ENCODE measurements around the gene NPR3. TPM values are rescaled to one million over a fixed set of nuclear protein-coding genes. Genes with fewer than 3 reads are reported as not detected.
"Not testable (repeated sequence)": the region's sequence is repeated elsewhere in the genome, so short reads cannot be mapped to it uniquely, and the experiment has no call there.

The NPR3 gene
- total and polyA plus RNA-seq, 7 donors = 0.23 to 17.6 (median 5.0) TPM

DNA sequence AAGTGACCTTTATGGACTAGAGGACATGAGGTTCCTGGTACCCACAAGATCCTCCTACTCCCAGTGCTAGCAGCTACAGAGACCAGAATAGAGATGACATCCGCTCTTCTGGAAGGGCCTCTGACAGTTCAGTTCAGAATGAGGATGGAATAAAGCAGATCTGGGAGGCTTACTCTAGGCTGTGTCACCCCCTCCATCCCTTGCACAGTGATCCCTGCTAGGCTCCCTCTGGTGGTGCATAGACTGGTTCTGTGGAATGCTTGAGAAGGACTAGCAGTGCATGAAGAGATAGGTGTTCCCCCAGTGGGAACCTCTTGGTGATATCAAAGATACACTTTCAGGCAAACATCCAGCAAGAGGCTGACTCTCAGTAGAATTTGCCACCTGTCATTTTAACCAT is 83.0 kb downstream of the NPR3 start:
- intact Hi-C loops (cut with DNase I) = no loop called here
- Histone ChIP-seq H3K9me3 (no peaks in the 10 kb centered on the region), H3K36me3 (no peaks in the 10 kb centered on the region), H3K27ac (no peak overlapping the region), H3K4me1 (peaks cover 0 to 14% (median 9%) of the 10 kb centered on the region in 4 donors), H3K27me3 (no peaks in the 10 kb centered on the region), H3K4me3 (no peak overlapping the region)
- TF ChIP-seq, protein P1, sequence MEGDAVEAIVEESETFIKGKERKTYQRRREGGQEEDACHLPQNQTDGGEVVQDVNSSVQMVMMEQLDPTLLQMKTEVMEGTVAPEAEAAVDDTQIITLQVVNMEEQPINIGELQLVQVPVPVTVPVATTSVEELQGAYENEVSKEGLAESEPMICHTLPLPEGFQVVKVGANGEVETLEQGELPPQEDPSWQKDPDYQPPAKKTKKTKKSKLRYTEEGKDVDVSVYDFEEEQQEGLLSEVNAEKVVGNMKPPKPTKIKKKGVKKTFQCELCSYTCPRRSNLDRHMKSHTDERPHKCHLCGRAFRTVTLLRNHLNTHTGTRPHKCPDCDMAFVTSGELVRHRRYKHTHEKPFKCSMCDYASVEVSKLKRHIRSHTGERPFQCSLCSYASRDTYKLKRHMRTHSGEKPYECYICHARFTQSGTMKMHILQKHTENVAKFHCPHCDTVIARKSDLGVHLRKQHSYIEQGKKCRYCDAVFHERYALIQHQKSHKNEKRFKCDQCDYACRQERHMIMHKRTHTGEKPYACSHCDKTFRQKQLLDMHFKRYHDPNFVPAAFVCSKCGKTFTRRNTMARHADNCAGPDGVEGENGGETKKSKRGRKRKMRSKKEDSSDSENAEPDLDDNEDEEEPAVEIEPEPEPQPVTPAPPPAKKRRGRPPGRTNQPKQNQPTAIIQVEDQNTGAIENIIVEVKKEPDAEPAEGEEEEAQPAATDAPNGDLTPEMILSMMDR (IDR thresholded peaks at IDR 0.05) = no peak
- TF ChIP-seq EP300 (IDR thresholded peaks at IDR 0.05) (no peak), POLR2AphosphoS5 (IDR thresholded peaks at IDR 0.05) (no peak)
- no peak for DNase-seq
- WGBS, 2 donors = 92 to 97% methylated on average over 1 of the region's 1 CpG

DNA sequence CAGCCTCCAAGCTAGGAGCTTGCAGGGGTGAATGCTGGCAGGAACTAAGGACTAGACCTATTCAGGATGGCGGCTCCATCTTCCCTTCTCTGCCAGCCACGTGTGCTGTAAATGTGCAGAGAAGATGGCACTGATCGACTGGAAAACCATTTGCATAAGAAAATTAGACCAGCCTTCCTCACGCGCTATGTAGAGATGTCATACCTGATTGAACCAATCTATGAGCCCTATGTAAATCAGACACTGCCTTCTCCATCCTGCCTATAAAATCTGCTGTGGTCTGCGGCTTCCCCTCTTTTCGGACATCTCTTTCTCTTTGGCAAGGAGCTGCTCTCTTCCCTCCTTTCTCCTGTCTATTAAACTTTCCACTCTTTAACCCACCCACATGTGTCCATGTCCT is 91.6 kb downstream of the NPR3 start:
- intact Hi-C loops (cut with DNase I) = no loop called here
- Histone ChIP-seq H3K27ac (no peak overlapping the region), H3K36me3 (no peaks in the 10 kb centered on the region), H3K27me3 (no peaks in the 10 kb centered on the region), H3K9me3 (peaks cover 0 to 4% (median 1%) of the 10 kb centered on the region in 4 donors), H3K4me1 (no peaks in the 10 kb centered on the region), H3K4me3 (no peak overlapping the region)
- 91 to 95% methylated on average over 7 of the region's 7 CpGs for WGBS, 2 donors
- DNase-seq = no peak
- TF ChIP-seq POLR2A (IDR thresholded peaks at IDR 0.05) (no peak), EP300 (IDR thresholded peaks at IDR 0.05) (no peak), POLR2AphosphoS5 (IDR thresholded peaks at IDR 0.05) (no peak)
- TF ChIP-seq, protein P1 (IDR thresholded peaks at IDR 0.05) = no peak

DNA sequence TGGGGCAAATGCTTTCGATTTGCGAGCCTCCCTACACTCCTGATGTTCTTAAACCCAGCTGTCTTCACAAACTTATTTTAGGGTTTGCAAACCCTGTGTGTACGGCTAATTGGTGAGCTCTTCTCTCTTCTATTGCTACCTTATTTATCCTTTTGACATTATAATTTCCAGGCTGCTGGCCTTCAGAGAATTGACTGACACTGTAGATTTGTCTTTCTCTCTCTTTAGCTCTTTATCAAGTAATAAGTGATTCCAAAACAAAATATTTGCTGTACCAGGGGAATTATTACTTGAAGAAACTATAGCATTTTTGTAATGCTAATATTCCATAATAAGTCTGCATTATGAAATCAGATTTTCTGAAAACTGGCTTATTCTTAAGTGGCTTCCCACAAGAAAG is 92.5 kb downstream of the NPR3 start:
- DNase-seq = no peak
- Histone ChIP-seq H3K4me1 (no peaks in the 10 kb centered on the region), H3K4me3 (no peak overlapping the region), H3K27ac (no peak overlapping the region), H3K9me3 (peaks cover 0 to 4% (median 1%) of the 10 kb centered on the region in 4 donors), H3K36me3 (no peaks in the 10 kb centered on the region), H3K27me3 (no peaks in the 10 kb centered on the region)
- intact Hi-C loops (cut with DNase I) = no loop called here
- no peak for TF ChIP-seq EP300 (IDR thresholded peaks at IDR 0.05)
- TF ChIP-seq, protein P1 (IDR thresholded peaks at IDR 0.05) = no peak
- no peak for TF ChIP-seq POLR2A (IDR thresholded peaks at IDR 0.05)
- WGBS, 2 donors = 78 to 83% methylated on average over 3 of the region's 3 CpGs

DNA sequence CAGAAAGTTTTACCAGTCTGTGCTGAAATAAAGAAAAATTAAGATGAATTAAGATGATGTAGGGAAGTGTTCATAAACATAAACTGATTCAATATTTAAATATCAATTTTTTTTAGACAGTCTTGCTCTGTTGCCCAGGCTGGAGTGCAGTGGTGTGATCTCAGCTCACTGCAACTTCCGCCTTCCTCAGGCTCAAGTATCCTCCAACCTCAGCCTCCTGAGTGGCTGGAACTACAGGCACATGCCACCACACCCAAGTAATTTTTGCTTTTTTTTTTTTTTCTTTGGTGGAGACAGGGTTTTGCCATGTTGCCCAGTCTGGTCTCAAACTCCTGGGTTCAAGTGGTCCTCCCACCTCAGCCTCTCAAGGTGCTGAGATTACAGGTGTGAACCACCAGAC is 94.3 kb downstream of the NPR3 start:
- H3K4me3 ChIP-seq; intact Hi-C loops (cut with DNase I); H3K27ac ChIP-seq: not testable (repeated sequence)

DNA sequence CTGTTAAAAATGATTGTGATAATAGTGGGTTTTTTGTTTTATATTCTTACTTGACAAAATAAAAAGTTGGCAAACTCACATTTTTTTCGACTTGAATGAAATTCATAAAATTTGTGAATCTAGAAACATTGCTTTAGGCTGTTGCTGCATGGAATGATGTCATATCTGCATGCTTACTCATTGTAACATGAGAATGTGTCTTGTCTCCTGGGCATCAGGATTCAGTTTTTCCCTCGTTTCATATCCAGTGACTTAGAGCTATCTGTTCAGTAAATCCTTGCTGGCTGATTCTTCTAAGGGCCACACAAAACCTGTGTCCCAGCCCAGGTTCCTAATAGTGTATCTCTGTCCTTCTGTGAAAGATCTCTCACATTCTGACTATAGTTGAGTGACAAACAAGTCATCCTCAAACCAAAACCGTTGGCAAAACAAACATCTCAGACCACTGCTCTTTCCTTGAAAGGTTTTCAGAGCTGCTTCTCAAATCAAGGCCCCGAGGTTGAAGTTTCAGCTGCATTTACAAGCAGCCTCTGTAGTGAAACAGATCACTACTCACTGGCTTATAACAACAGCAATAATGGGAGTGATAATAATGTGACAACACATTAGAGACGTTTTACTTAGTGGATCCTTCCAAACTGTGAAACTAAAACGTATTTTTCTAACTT is 95.0 kb downstream of the NPR3 start:
- Histone ChIP-seq H3K4me3 (no peak overlapping the region), H3K9me3 (peaks cover 0 to 2% (median 0%) of the 10 kb centered on the region in 4 donors), H3K36me3 (no peaks in the 10 kb centered on the region), H3K4me1 (peaks cover 0 to 8% (median 4%) of the 10 kb centered on the region in 4 donors), H3K27me3 (no peaks in the 10 kb centered on the region), H3K27ac (no peak overlapping the region)
- no peak for DNase-seq
- intact Hi-C loops (cut with DNase I) = no loop called here
- WGBS, 2 donors = 23 to 42% methylated on average over 6 of the region's 6 CpGs
- TF ChIP-seq POLR2AphosphoS5 (IDR thresholded peaks at IDR 0.05) (peak in 1 of 4 donors; percentile 24), EP300 (IDR thresholded peaks at IDR 0.05) (no peak)
- TF ChIP-seq, protein P1 (IDR thresholded peaks at IDR 0.05) = no peak

More for the DNA sequence above, 94.3 kb downstream of the NPR3 start:
- WGBS, 2 donors = 89 to 93% methylated on average over 1 of the region's 1 CpG
- DNase-seq, H3K36me3 ChIP-seq, H3K27me3 ChIP-seq, H3K9me3 ChIP-seq, H3K4me1 ChIP-seq: not testable (repeated sequence)

Measured in sigmoid colon (tissue), 7 donors.